Endodermal cell (in vitro differentiated cells): ENCODE data around the gene EPB41. TPM values are rescaled to one million over a fixed set of nuclear protein-coding genes. Genes with fewer than 3 reads are reported as not detected.
A peak's percentile ranks its signal among the peaks of the same experiment; 100 is the strongest.

Source experiments
- DNase-seq: peaks from one replicate; pipeline ENCODE4 v3.0.0-alpha.2; 2017
- H3K27ac ChIP-seq: 2 replicates; pipeline ENCODE4 v1.5.1; 2013; ENCODE audit warnings: mild to moderate bottlenecking, low read depth, low read length, moderate library complexity
- H3K27me3 ChIP-seq: 2 replicates; pipeline ENCODE4 v1.6.1; 2013; ENCODE audit warnings: mild to moderate bottlenecking, low read length, moderate library complexity; ENCODE audit not compliant: insufficient read depth, control insufficient read depth, poor library complexity, severe bottlenecking
- H3K36me3 ChIP-seq: 2 replicates; pipeline ENCODE4 v1.7.0; 2013; ENCODE audit warnings: mild to moderate bottlenecking, low read length, moderate library complexity; ENCODE audit not compliant: control insufficient read depth, insufficient read depth
- H3K4me1 ChIP-seq: one replicate; pipeline ENCODE4 v1.7.0; 2013; ENCODE audit warnings: low read length; ENCODE audit not compliant: control insufficient read depth, insufficient read depth
- H3K4me3 ChIP-seq: 2 replicates; pipeline ENCODE4 v1.5.1; 2013; ENCODE audit warnings: mild to moderate bottlenecking, low read length, moderate library complexity
- H3K9ac ChIP-seq: 2 replicates; pipeline ENCODE4 v1.6.1; 2013; ENCODE audit warnings: mild to moderate bottlenecking, low read length, moderate library complexity; ENCODE audit not compliant: poor library complexity, severe bottlenecking; ENCODE audit errors: extremely low read depth
- H3K9me3 ChIP-seq: 2 replicates; pipeline ENCODE4 v1.6.1; 2013; ENCODE audit warnings: mild to moderate bottlenecking, low read length, moderate library complexity; ENCODE audit not compliant: control insufficient read depth
- H3K27ac Mint-ChIP-seq: 2 replicates; pipeline ENCODE4 v1.8.0; 2020; ENCODE audit warnings: mixed read lengths
- H3K27me3 Mint-ChIP-seq: 2 replicates; pipeline ENCODE4 v1.8.0; 2021; ENCODE audit warnings: mild to moderate bottlenecking, mixed read lengths; ENCODE audit not compliant: insufficient read depth
- H3K36me3 Mint-ChIP-seq: 2 replicates; pipeline ENCODE4 v1.8.0; 2020; ENCODE audit warnings: low read depth, mixed read lengths
- H3K4me1 Mint-ChIP-seq: 2 replicates; pipeline ENCODE4 v1.8.0; 2020; ENCODE audit warnings: mixed read lengths
- H3K4me3 Mint-ChIP-seq: 2 replicates; pipeline ENCODE4 v1.8.0; 2020; ENCODE audit warnings: mild to moderate bottlenecking, moderate library complexity, mixed read lengths
- H3K9me3 Mint-ChIP-seq: 2 replicates; pipeline ENCODE4 v1.8.0; 2020; ENCODE audit warnings: mild to moderate bottlenecking, mixed read lengths
- WGBS, 2 experiments: methylation state at CpG; one replicate each; pipeline versions ENCODE4 v1.1.5 to v1.1.7; 2013; ENCODE audit warnings: missing lambda C conversion rate in 2 of 2, mixed read lengths in 1 of 2; ENCODE audit not compliant: insufficient coverage in 1 of 2, insufficient read length in 1 of 2; 5-methylcytosine and 5-hydroxymethylcytosine counted together
- total RNA-seq, 2 donors: library from RNA; stranded (reverse); fragmentation: NEBNext Ultra II Directional in 1 of 2; extraction: Animal tissue kit (Norgen Biotek cat#: 25700) in 1 of 2; gene quantifications; 2 replicates in 1 of 2; 3 replicates in 1 of 2; pipeline ENCODE4 v1.2.1, GENCODE V29; 2021
- TF ChIP-seq, protein P1 (sequence below): fragments of 200-600 bp; sonication (generic); conservative IDR thresholded peaks from 2 replicates; pipeline ENCODE4 v1.5.0; 2021; ENCODE audit warnings: antibody characterized with exemption, mild to moderate bottlenecking

EPB41 gene
- total RNA-seq, 2 donors from 2014 or later = 60.3 to 91.0 TPM

DNA sequence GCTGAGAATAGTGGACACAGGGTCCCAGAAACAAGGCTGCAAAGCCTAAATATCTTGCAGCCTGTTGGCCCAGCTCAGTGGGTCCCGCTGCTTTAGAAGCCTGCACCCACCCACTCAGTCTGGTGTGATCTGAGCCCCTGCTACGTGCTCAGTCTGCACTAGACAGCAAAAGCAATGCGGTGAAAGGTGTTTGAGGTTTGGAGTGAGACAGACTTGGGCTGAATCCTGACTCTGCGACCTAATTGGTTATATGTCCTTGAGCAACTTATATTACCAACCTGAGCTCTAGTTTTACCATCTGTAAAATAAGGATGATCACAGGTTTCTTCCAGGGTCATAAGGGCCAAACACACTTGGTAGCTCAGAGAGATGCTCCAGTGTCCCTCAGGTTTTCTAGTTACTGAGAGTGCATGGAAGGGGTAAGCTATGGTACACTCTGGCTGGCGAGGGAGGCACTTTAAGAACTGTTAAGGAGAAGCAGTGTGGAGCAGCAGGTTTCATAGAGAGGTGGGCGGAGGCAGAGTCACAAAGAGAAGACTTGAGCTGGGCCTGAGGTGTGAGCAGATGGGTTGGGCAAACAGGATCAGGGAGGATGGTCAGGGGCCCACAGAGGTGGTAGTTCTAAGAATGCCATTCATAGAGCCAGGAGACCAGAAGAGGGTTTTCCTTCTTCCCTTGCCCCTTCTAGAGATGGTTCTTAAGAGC, 199.2 kb downstream of the EPB41 start:
- no peaks in the 10 kb centered on the region for H3K27me3 Mint-ChIP-seq
- H3K9me3 Mint-ChIP-seq = no peaks in the 10 kb centered on the region
- H3K27ac Mint-ChIP-seq = peak overlapping the region; percentile 16
- H3K36me3 ChIP-seq = peaks cover 12% of the 10 kb centered on the region
- H3K4me3 ChIP-seq = no peak overlapping the region
- H3K9ac ChIP-seq = no peak overlapping the region
- no peaks in the 10 kb centered on the region for H3K27me3 ChIP-seq
- H3K4me1 Mint-ChIP-seq = peaks cover 22% of the 10 kb centered on the region
- H3K36me3 Mint-ChIP-seq = peaks cover 34% of the 10 kb centered on the region
- peak; percentile 67 for DNase-seq
- TF ChIP-seq, protein P1, sequence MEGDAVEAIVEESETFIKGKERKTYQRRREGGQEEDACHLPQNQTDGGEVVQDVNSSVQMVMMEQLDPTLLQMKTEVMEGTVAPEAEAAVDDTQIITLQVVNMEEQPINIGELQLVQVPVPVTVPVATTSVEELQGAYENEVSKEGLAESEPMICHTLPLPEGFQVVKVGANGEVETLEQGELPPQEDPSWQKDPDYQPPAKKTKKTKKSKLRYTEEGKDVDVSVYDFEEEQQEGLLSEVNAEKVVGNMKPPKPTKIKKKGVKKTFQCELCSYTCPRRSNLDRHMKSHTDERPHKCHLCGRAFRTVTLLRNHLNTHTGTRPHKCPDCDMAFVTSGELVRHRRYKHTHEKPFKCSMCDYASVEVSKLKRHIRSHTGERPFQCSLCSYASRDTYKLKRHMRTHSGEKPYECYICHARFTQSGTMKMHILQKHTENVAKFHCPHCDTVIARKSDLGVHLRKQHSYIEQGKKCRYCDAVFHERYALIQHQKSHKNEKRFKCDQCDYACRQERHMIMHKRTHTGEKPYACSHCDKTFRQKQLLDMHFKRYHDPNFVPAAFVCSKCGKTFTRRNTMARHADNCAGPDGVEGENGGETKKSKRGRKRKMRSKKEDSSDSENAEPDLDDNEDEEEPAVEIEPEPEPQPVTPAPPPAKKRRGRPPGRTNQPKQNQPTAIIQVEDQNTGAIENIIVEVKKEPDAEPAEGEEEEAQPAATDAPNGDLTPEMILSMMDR = no peak
- H3K4me1 ChIP-seq = peaks cover 5% of the 10 kb centered on the region
- H3K4me3 Mint-ChIP-seq = no peak overlapping the region
- no peaks in the 10 kb centered on the region for H3K9me3 ChIP-seq
- WGBS, 2 experiments = 80 to 90% methylated on average over 4 to 6 of the region's 6 CpGs
- no peak overlapping the region for H3K27ac ChIP-seq

DNA sequence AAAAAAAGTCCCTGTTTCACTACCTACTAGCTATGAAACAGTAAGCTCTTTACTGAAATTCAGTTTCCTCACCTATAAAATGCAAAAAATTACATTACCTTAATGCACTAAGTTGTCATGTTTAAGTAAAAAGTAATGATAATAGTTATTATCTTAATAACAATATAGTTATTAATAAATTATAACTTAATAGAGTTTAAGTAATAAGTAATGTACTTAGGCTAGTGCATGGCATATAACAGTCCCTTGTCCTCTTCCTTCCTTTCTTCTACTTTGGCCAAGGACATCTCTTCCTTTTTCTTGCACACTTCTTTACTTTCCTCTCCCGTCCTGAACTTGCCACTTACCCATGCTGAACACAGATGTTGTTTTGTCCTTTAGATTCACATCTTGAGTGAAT, 200.3 kb downstream of the EPB41 start:
- Histone ChIP-seq H3K9ac (no peak overlapping the region), H3K4me3 (no peak overlapping the region), H3K27me3 (no peaks in the 10 kb centered on the region), H3K4me1 (peaks cover 5% of the 10 kb centered on the region), H3K27ac (no peak overlapping the region), H3K36me3 (peaks cover 19% of the 10 kb centered on the region), H3K9me3 (no peaks in the 10 kb centered on the region)
- DNase-seq = no peak
- no peak overlapping the region for H3K27ac Mint-ChIP-seq
- no peak overlapping the region for H3K4me3 Mint-ChIP-seq
- H3K4me1 Mint-ChIP-seq = peaks cover 22% of the 10 kb centered on the region
- WGBS, 2 experiments = 85% methylated on average over 1 of the region's 1 CpG; no CpG with 5 or more reads in 1 of the 2 experiments
- TF ChIP-seq, protein P1 = no peak
- H3K36me3 Mint-ChIP-seq = peaks cover 32% of the 10 kb centered on the region
- no peaks in the 10 kb centered on the region for H3K27me3 Mint-ChIP-seq
- H3K9me3 Mint-ChIP-seq = no peaks in the 10 kb centered on the region

DNA sequence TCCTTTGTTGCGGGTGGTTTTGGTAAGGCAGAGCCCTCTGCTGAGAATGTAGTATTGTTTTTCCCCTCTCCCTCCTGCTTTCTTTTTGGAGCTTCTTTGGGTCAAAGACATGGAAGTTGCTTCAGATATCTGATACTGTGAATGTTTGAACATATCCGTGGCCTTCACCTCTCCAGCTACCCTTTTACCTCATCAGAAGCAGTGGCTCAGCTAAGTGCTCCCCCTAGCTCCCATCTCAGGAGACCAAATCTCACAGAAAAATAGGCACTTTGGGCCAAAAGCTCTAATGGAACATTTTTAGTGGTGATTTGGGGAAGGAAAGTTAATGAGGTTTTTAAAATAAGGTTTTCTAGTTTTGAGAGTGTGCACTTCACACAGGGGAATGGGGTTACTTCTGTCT, 203.0 kb downstream of the EPB41 start:
- Histone ChIP-seq H3K4me3 (no peak overlapping the region), H3K36me3 (peaks cover 19% of the 10 kb centered on the region), H3K9me3 (no peaks in the 10 kb centered on the region), H3K4me1 (peaks cover 13% of the 10 kb centered on the region), H3K27me3 (no peaks in the 10 kb centered on the region), H3K27ac (no peak overlapping the region), H3K9ac (no peak overlapping the region)
- peaks cover 24% of the 10 kb centered on the region for H3K36me3 Mint-ChIP-seq
- DNase-seq = no peak
- WGBS, 2 experiments = 93% methylated on average over 2 of the region's 2 CpGs; no CpG with 5 or more reads in 1 of the 2 experiments
- H3K27me3 Mint-ChIP-seq = no peaks in the 10 kb centered on the region
- no peak overlapping the region for H3K4me3 Mint-ChIP-seq
- H3K27ac Mint-ChIP-seq = no peak overlapping the region
- no peaks in the 10 kb centered on the region for H3K9me3 Mint-ChIP-seq
- H3K4me1 Mint-ChIP-seq = peaks cover 18% of the 10 kb centered on the region
- TF ChIP-seq, protein P1 = peak; percentile 69
